GF-D8 (cell line): ENCODE data around the gene INSYN2B.
"Not testable (repeated sequence)": the region's sequence is repeated elsewhere in the genome, so short reads cannot be mapped to it uniquely, and the experiment has no call there.

Source experiments
- DNase-seq: peaks from one replicate; lab custom pipeline; 2025; lab: John Stamatoyannopoulos, UW

The INSYN2B gene

GRCh38 chr5:169971780-169972179 is 8.5 kb downstream of the INSYN2B start:
- DNase-seq = no peak

GRCh38 chr5:169970911-169971765 is 9.2 kb downstream of the INSYN2B start:
- no peak for DNase-seq

GRCh38 chr5:169970339-169970738 is 10.0 kb downstream of the INSYN2B start:
- DNase-seq = no peak

DNA sequence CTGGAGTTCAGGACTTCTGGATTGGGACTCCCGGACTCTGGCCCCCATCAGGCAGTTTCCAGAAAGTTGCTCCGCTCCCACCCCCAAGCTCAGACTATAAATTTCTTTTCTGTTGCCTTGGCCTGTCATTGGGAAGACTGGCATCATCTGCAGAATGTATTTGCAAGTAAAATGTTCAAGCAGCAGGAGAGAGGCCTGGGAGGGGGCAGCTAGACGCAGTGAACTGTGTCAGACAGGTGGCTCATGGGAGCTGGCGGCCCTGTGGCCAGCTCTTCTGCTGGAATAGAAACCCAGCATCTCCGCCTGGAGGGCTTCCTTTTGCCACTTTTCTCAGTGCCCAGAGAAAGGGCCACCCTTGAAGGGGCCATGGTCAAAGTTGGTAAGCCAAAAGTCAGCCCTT is 16.0 kb downstream of the INSYN2B start:
- DNase-seq = no peak

GRCh38 chr5:169960659-169961058 is 19.6 kb downstream of the INSYN2B start:
- no peak for DNase-seq

GRCh38 chr5:169958278-169958677 is 22.0 kb downstream of the INSYN2B start:
- no peak for DNase-seq

DNA sequence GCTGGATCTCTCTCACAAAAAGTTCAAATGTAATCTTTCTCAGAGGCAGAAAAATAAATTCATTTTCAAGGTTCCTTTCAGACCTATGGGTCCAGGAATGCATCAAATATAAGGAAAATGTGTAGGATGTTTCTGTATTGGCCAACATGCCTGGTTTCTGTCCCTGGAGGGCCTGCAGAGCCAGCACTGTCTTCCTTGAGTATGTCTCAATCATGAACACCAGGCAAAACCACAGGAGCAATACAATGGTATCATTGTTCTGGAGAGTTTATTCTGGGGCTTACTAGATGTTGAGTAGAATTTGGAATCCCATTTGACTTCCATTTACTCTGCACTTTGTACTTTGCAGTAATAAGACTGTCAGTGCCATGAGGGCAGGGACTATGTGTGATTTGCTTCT is 23.5 kb downstream of the INSYN2B start:
- DNase-seq = no peak

DNA sequence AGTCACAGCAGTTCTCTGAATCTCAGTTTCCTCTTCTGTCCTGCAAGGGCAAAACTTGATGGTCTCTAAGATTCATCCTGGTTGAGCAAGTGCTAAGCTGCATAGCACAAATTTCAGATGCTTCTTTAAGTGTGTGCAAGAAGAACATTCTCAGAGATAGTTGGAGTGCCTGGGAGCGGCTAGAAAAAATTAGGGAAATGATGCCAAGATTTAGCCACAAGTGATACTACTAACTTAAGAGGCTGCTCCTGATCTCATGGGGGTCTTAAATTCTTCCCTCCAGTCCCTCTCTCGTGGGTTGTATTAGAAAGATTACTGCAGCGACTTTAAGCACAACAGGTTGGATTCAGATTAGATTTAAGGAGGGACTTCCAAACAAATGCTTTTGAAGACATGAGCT is 24.2 kb downstream of the INSYN2B start:
- no peak for DNase-seq

DNA sequence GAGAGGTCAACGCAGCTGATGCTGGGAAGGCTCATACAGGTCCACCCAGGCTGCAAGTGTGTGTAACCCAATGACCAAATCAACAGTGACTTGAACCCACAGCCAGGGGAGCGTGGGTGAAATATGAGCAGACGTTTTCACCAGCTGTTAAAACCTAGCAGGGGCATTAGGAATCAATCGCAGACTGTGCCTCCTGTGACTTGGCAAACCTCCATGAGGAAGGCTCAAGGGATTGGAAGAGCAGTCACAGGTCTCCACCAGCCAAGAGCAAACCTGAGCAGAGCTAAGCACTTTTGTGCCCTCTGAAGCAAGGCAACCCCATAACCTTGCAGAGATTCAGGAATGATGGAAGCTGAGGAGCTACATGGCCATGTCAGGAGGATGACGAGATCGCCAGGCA is 25.5 kb downstream of the INSYN2B start:
- DNase-seq = no peak

GRCh38 chr5:169953196-169953595 is 27.1 kb downstream of the INSYN2B start:
- not testable (repeated sequence) for DNase-seq

- DNase-seq = no peak
Measured at GRCh38 chr5:169950333-169950732, 30.0 kb downstream of the INSYN2B start.

DNA sequence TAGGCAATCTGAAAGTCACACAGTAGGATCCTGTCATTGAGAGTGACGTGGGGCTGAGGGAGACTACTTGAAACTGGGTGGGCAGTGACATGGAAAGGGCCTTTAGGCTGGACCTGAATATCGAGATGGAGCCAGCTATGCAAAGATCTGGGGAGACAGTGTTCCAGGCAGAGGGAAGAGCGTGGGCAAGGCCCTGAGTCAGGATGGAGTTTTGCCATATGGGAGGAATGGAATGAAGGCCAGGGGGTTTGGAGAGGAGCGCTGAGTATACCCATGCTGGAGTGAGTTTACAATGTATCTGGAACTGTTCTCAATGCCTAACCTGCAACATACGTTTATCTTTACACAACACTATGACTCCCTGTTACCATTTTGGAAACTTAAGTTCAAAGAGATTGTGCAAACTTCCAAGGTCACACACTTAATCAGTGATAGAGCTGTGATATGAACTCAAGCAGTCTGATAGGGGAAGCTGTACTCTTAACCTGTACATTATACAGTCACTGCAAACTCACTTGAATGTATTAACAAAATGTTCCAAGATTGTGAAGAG is 33.5 kb downstream of the INSYN2B start:
- no peak for DNase-seq

DNA sequence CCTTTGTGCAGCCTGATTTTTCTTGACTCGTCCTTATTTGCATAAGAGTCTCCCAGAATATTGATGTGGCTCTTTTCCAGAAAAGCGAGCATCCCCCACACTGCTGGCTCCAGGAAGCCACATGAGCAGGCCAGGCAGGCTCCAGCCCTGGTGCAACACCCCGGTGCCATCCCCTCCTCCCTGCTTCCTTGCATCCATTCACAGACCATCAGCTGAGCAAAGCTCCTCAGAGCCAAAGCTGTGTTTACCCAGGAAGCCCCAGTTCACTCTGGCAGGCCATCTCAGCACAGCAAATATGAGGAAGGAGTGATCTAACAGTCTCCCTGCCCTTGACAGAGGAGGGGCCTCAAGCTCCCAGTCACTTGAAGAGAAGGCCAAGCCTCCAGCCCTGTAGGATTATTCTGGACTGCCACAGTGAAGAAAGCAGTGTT is 34.4 kb downstream of the INSYN2B start:
- DNase-seq = no peak

DNA sequence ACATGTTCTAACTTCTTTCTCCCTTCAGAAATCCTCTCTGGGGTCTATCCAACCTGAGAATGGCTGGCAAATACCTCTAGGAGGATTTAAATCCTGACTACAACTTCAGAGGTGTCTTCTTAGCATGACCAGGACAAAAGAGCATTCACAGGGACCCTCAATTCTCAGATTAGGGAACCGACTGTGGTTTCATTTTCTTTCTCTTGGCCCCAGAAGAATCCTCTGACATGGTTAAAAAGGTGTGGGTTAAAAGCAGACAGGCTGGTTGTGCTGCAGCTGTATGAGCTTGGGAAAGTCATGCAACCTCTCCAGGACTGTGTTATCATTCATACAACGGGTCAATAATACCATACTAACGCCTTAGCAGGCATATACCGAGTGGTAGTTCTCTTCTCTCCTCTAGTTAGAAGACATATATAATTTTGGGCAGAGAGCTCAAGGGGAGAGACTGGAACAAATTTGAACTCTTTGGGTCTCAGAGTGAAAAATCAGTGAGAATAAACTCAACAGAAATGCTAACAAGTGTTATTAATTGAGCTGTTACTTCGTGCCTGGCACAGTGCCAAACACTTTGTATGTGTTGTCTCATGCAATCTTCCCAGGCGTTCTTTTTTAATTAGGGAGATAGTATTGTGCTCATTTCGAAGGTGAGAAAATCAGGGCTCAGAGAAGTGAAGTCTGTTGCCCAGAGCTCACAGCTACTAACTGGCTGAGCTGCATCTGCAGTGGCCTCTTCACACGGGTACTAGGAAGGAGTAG is 35.2 kb downstream of the INSYN2B start:
- no peak for DNase-seq

GRCh38 chr5:169944115-169944514 is 36.2 kb downstream of the INSYN2B start:
- DNase-seq = no peak

DNA sequence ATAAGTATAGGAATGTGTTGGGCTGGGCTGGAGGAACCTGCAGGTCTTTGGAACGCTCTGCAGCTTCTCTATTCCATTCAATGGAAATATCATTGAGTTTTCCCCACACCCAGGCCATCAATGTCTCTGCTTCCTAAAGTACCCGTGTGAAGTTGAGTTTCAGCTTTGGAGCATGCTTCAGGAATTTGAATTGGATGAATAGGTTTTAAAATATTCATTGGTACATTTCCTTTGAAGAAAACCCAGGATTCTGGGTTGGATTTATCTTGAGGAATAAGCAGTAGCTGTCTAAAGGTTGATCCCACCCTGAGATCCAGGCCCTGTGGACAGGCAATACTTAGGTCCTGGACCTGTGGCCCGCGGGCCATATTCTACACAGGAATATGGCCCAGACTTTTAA is 37.3 kb downstream of the INSYN2B start:
- DNase-seq = no peak

- no peak for DNase-seq
Measured at GRCh38 chr5:169942181-169942580, 38.1 kb downstream of the INSYN2B start.

- DNase-seq = no peak
Measured at GRCh38 chr5:169941542-169941941, 38.8 kb downstream of the INSYN2B start.

DNA sequence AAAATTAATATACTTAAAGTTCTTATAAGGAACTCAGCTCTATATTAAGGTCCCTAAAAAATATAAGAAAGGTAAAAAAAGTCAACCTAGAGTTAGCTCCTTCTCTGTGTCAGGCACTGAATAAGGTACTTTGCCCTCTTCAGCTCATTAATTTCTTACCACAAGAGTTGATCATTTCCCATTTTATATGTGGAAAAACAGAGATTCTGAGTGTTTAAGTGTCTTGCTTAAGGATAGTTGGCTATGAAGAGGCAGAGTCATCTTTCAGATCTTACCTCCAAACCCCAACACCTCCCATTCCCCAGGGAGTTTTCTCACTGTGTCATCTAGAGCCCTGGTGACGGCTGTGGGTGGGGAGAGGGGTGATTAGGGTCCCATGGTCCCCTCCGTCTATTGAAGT is 40.6 kb downstream of the INSYN2B start:
- no peak for DNase-seq

GRCh38 chr5:169938439-169938838 is 41.9 kb downstream of the INSYN2B start:
- no peak for DNase-seq

- no peak for DNase-seq
Measured at GRCh38 chr5:169935762-169936161, 44.5 kb downstream of the INSYN2B start.

DNA sequence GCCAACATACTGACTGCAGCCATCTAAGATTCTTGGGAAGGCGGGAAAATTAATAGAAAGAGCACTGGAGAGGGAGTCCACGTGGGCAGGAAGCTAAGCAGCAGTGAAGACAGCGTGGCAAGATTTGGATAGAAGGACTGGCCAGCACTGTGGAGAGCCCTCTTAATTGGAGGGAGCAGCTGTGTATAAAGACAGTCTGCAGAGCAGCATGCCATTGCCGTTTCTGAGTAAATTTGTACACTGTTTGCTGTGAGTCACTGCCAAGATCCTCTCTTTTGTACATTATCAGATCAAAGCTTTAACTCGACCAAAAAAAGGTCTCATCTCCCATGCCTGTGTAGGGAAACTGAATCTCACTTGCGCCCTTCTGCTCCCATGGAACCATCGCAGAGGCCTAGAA is 45.3 kb downstream of the INSYN2B start:
- no peak for DNase-seq

DNA sequence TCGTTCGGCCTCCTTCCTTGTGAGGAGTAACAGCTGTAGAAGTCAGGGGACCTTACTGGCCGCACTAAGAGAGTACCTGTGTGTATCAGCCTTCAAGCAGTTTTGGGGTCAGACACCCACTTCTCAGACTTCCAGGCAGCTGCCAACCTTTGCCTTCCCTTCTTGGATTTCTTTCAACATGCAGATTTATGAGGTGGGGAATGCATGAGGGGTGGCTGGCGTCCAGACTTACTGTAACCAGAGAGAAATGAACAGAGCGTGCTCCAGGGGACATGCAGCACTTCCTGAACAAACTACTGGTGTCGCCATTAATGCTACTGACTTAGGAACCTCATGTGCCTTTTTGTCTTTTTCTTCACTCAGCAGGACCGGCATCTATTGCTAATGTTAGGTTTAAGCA is 46.7 kb downstream of the INSYN2B start:
- no peak for DNase-seq
